IPS DF 4.7 (cell line): ENCODE measurements around the gene LILRB4.
"Not testable (repeated sequence)": the region's sequence is repeated elsewhere in the genome, so short reads cannot be mapped to it uniquely, and the experiment has no call there.

Source experiments
- DNase-seq: peaks from one replicate; pipeline ENCODE4 v3.0.0-alpha.2; 2013; ENCODE audit warnings: low spot score; ENCODE audit errors: extremely low read depth

Gene LILRB4

GRCh38 chr19:54648129-54648528 is 14.7 kb upstream of the LILRB4 start:
- no peak for DNase-seq

GRCh38 chr19:54650108-54650655 is 12.6 kb upstream of the LILRB4 start:
- DNase-seq: no peak

DNA sequence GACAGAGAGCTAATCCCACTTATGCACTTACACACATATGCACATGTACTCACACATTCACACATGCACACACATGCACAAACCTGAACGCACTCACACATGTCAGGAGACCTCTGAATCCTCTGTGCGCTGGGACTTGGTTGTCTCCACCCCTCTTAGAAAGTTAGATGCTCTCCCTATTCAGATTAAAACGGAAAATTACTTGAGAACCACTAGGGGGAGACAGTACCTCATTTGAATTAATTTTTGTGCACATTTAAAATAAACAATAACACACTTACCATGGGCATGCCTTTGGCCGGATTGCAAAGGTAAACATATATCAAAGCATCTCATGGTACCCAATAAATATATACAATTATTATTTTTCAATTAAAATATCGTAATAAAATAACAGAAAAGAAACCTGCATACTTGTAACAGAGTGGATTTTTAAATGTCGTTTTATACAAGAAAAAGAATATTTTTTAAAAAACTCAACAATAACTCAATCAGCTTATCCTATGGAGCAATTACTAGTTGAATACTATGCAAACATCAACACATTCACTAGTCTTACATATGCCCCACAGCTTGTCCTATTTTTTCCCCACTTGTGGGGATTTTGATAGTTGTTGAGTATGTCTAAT is 9.5 kb upstream of the LILRB4 start:
- DNase-seq: no peak

DNA sequence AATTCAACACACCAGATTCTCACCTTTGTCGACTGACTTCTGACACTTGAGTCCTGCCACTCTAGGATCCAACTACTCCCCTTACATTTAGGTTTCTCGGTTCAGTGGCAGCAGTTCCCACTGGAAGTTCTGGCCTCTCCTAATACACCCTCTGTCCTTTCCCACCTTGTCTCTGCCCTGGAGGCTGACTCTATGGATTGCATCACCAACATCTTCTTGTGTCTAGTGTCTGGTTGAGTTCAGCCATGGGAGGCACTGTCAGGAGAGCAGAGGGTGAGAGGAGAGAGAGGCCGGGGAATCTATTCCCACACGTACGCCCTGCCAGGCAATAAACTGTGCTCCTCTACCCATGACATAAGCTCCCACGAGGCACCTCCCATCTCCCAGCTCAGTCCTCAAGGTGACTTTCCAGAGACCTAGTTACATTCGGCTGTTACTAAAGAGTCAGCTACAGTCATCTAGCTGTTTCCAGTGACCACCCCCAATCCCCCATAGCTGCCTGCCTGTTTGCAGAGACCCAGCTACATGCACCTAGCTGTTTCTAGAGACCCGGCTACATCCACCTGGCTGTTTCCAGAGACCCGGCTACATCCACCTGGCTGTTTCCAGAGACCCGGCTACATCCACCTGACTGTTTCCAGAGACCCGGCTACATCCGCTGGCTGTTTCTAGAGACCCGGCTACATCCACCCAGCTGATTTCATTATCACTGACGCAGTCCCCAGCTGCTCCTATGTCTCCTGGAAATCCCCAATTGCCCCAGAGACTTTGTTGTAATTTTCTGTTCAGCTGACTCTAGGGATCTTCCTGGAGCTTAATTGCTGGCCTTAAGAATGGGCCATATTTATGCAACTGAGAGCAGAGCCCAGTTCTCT is 8.1 kb upstream of the LILRB4 start:
- DNase-seq: no peak

GRCh38 chr19:54659300-54659699 is 3.5 kb upstream of the LILRB4 start:
- DNase-seq: no peak

DNA sequence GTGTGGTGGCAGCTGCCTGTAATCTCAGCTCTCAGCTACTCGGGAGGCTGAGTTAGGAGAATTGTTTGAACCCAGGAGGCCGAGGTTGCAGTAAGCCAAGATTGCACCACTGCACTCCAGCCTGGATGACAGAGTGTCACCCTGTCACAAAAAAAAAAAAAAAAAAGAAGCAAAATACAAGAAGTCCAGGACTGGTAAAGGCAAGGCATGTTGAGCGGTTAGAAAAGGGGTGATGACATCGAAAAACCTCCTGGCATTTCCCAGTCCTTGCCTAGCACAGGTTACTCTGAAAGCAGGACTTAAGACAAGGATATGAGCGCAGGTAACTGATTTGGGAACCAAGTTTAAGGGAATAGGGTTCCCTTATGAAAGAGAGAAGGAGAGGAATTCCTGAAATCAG is 2.5 kb upstream of the LILRB4 start:
- DNase-seq: no peak

- no peak for DNase-seq
Measured at GRCh38 chr19:54660964-54661363, 1.8 kb upstream of the LILRB4 start.

- DNase-seq: no peak
Measured at GRCh38 chr19:54661846-54662481, 821 bp upstream of the LILRB4 start.

DNA sequence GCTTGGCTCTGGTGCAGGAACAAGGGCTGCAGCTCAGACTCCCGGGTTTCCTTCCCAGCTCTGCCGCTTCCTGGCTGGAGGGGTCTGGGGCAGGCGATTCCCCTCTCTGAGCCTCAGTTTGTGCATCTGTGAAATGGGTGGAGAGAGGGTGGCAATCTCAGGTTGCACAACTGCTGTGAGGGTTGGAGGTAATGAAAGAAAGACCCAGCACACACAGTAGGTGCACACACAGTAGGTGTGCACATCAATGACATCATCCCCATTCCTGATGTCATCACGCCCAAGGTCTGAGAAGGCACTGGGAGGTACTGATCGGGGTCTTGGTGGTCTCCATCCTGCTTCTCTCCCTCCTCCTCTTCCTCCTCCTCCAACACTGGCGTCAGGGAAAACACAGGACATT is 2.7 kb downstream of the LILRB4 start:
- DNase-seq: no peak

- no peak for DNase-seq
Measured at GRCh38 chr19:54667217-54667616, 4.4 kb downstream of the LILRB4 start.

GRCh38 chr19:54668353-54668752 is 5.6 kb downstream of the LILRB4 start:
- DNase-seq: no peak

DNA sequence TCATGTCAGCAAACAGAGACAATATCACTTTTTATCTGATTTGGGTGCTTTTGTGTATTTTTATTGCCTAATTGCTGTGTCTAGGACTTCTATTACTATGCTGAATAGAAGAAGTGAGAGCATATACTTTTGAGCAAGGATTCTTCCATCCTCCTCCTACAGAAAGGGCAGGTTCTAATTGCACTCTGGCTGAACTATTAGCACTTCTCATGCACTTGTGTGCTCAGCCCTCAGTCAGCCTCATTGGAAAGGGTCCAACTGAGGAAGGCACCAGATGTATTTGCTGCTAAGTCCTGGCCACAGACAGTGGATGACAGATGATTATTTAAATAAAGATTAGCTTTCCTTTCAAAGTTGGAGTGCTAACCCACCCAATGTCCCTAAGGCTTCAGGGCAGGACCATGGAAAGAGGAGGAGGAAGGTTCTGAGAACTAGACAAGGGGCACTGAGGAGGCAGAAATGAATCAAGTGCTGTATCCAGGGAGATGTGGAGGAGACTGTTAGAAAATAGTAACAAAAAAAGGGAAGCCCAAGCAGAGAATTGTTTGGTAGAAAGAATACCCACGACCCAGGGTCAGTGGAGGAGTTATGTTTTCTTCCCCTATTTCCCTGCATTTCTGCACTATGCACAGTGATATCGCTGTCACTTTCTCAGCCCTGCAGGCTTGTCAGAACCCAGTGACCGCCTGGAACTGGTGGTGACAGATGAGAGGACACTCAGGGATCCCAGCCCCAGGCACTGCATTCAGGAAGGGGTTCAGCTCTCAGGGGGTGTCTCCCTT is 8.0 kb downstream of the LILRB4 start:
- no peak for DNase-seq

GRCh38 chr19:54673222-54673621 is 10.4 kb downstream of the LILRB4 start:
- no peak for DNase-seq

GRCh38 chr19:54674021-54674617 is 11.3 kb downstream of the LILRB4 start:
- no peak for DNase-seq

DNA sequence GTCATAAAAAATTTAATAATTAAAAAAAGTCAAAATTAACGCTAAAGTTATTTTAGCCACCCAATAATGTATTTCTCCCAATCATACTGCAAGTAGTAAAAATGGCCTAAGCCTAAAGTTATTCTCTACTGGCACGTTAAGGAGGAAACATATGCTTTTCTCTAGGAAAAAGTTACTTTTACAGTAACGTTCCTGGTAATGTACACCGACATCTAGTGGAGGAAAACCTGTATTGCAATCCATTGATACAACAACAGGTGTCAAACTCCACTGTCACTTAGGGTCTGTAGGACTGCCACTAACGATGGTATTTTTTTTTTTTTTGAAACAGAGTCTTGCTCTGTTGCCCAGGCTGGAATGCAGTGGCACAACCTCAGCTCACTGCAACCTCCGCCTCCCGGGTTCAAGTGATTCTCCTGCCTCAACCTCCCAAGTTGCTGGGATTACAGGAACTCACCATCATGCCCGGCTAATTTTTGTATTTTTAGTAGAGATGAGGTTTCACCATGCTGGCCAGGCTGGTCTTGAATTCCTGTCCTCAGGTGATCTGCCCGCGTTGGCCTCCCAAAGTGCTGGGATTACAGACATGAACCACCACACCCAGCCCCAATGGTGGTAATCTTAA is 13.5 kb downstream of the LILRB4 start:
- DNase-seq: not testable (repeated sequence)

GRCh38 chr19:54677217-54677616 is 14.4 kb downstream of the LILRB4 start:
- no peak for DNase-seq

GRCh38 chr19:54681596-54681995 is 18.8 kb downstream of the LILRB4 start:
- DNase-seq: not testable (repeated sequence)

DNA sequence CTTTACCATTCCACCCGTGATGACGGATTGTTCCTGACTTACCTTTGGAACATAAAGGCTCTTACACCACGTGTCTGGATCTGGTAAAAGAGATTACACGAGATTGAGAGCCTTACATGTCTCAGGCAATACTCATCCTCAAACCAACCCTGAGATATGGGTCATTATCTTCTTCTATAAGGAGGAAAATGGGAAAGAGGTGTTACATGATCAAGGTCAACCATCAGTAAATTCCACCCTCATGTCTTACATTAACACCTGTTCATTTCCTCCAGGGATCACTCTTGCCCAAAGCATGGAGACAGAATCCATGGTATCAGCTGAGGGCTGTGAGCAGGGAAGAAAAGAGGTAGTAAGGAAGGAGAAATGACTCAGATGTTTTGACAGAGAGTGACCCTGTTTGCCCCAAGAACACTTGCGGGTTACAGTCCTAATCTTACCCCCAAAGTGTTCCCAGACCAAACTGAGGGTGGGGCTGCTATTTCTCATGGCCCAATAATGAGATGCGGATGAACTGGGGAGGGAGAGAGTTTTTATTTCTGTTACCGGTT is 19.6 kb downstream of the LILRB4 start:
- no peak for DNase-seq

GRCh38 chr19:54684527-54684926 is 21.7 kb downstream of the LILRB4 start:
- no peak for DNase-seq
